GM21717 (cell line): Measurements from ENCODE around the gene CAMSAP2.

Source experiments
- ATAC-seq: cut with Tn5 transposase; IDR thresholded peaks from one replicate; pipeline ENCODE4 v1.9.1; 2021; ENCODE audit warnings: mild to moderate bottlenecking, moderate library complexity; ENCODE audit not compliant: unreplicated experiment

CAMSAP2 gene

DNA sequence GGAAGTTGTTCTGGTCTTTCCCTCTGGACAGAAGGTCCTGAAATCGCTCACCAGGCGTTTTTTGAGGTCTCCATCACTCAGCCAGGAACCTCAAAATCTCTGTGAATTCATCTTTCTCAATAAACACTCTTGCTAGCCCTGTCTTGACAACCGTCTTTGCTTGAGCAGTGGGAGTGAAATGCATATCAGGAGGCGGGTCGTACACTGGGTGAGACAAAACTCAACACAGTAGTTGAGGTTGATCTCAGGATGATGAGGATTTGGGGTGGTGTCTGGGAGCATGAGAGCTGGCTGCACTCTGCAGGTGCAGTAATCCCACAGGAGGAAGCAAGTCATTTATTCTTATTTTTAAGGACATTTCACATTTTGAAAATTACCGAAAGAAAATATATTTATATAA, 136.0 kb downstream of the CAMSAP2 start:
- no peak for ATAC-seq

DNA sequence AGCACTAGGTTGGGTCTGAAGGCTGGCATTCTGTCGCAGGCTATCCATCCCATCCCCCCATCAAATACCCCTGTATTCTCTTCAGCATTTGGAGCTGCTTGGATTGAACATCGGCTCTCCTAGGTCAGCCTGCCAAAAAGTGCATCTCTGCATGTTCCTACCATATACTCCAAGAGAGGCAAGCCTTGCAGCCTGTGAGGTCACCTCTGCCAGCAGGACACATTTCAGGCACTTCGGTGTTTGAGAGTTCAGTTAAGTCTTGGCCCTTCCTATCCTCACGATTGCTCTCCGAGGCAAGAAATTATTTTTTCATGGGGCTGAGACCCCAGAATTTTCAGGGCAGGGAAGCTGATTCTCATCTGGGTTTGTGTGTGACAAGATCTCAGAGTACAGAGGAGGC, 136.7 kb downstream of the CAMSAP2 start:
- ATAC-seq, result no peak

DNA sequence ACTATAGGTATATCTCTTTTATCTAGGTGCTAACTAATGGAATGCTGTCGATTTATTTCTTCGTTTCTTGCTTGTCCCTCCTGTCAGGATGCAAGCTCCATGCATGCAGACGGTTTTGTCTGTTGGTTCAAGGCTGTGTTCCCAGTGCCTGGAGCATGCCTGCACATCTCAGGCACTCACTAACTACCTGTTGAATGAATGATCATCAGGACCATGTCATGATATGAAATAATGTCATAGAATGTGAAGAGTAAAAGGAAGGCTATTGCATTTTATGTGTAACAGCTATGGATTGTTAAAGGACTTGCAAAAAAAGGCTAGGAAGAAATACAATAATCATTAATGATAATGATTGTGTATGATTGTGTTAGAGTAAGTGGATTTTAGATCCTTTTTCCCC, 138.3 kb downstream of the CAMSAP2 start:
- ATAC-seq, result no peak

DNA sequence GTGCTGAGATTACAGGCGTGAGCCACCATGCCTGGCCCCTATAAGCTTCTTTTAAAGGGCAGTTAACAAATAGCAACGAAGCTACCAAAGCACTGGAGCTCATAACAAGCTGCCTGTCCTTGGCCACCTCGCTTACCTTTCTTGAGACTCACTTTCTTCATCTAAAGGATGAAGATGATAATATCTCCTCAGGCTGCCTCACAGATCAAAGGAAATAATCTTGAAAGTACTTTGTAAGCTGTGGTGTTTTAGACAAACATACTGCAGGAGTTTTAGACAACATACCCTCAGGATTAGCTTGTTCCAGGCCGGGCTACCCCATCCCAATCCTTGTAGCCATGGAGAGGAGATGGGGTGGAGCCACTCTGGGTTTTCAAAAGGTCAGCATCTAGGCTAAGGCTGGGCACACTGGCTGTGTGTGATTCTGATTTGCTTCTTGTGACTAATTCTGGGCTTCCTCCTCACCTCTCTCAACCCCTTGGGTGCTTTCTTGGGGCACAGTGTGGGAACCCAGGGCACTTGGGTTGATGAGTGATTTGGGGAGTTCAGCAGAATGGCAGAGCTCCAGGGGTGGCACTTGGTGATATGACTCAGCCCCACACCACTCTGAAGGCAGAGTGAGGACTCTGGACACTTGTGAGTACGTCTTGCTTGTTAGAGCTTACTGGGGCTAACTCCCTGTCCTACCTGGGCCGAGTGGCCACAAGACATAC, 139.3 kb downstream of the CAMSAP2 start:
- peak; percentile 54 for ATAC-seq

DNA sequence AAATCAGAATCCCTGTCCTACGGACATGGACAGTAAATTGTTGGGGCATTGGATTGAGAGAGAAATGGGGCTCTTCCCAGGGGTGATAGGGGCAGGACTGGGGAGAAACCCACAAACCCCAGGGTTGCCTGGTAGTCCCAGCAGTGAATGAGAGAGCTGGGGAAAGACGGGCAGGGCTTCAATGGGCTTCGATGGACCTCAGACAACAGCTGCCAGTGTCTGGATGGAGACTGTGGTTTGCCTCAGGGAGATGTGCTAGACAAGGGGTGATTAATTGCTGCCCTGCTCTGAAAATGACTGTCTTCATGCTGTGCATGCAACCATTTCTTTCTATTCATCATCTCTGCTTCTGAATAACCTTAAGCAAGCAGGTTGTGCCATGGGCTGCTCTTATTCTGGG, 141.5 kb downstream of the CAMSAP2 start:
- ATAC-seq, result peak; percentile 79

DNA sequence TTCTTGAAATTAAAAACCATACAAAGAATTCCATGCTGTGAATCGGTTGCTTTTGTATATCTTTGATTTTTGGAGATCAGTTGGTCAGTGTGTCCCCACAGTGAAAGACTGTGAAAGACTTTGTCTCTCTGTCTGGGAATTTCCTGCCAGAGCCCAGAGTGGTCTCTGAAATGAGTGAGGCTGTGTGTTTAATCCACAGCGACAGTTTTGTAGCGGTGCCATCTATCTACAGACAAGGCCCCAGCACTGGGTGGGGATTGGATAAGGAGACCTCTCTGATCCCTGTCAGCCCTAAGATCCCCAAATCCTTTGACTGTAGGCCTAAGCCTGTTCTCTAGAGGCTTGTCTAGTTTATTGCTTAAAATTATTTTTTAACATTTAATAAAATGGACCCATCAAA, 144.4 kb downstream of the CAMSAP2 start:
- no peak for ATAC-seq

DNA sequence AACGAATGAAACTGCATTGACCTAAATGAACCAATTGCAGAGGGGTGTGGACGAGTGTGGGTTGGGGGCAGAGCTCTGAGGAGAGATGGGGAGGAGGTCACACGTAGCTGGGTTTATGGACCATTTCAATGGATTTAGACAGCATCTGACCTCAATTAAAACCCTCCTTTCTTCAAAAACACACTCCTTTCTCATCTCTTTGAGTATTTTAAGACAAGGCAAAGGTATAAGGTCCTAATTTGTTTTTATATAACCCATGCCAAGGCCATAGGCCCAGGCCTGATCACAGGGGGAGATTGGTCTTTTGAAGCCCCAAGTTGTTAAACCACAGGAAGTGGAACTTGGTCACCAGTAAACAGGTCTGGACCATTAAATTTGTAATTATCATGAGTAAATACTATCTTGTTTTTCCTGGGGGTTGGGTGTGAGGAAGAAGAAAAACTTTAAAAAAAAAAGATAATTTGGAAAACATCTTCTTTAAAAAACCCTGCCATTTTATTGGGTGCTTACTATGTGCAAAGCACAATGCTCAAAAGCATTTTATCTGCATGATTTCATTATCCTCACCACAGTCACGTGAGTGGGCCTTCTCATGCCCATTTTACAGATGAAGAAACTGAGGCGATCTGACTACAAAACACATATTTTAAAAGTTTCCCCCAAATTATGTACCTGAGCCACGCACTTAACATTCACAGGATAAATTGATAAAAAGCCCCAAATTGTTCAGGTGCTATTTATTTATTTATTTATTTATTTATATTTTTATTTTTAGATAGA, 147.1 kb downstream of the CAMSAP2 start:
- no peak for ATAC-seq

DNA sequence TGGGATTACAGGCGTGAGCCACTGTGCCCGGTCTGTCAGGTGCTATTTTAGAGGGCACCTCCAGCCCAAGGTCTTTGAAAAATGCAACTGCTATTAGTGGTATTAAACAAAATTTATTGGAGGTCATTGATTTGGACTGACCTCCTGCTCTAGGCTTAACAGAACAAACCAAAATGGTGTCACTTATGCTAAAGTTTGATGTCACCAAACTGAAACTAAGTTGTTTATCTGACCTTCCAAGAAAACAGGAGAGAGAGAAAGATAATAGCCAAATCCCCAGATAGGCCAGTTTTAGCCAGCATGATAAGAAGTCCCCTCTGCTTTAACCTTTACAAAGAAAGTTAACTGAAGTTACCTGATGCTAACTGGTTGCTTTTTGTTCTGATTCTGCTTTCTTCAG, 147.9 kb downstream of the CAMSAP2 start:
- ATAC-seq, result no peak

DNA sequence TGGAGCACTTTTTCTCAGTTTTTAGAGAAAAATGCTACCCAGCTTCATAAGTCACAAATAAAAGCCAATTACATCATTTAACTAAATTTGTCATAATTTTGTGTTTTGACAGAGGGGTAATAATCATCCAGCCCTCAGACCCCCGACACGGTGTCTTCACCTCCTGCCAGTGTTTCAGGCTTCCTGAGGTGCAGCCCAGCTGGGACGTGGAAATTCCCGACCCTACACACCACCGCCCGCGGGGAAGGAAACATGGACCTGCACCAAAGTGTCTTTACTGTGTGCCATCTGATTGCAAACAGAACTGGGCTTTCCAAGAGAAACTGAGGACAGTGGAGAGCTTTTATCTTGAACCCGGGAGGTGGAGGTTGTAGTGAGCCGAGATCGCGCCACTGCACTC, 148.3 kb downstream of the CAMSAP2 start:
- ATAC-seq, result no peak

DNA sequence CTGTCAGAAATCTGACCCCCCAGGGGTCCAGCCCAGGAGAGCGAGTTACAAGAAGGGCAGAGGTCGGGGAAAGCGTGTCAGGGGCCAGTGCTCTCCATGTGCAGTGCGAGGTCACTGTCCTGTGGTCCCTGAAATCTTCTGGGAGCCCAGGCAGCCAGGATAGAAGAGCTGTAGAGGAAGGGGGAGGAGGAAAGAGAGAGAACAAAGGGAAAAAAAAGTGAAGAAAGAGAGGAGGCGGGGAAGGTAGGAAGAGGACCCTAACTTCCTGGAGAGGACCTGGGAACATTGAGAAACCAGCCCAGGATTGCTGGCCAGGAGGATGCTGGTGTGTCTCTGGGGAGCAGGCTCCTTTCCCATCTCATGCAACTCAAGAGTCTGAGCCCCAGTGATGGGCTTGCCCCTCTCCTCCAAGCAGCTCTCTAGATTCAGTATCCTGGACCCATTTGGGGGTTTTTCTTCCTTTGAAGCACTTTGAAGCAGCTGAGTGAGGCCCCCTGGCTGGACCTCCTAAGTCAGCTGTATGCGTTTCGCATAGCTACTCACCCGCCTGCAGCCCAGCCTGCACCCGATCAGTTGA, 149.2 kb downstream of the CAMSAP2 start:
- no peak for ATAC-seq

DNA sequence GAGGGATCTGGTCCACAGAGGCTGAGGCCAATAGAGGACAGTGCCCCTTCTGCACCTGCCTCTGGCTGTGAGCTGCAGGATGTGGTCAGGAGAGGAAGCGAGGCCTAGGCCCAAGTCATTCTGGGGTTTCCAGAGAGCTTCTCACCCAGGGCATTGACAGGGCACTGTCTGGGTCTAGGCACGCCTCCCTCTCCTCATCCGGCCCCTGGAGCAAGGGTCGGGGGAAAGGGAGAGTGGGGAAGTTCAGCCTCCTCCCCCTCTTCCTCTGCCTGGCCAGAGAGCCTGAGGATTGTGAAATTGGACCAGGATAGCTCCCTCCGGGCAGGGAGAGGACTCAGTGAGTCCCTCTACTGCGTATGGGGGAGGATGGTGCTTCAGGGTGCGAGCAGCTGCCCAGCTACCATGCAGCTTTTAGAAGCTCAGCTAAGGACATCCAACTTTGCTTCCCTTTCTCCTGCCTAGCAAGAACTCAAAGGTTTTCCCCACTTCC, 149.7 kb downstream of the CAMSAP2 start:
- ATAC-seq, result peak; percentile 93

DNA sequence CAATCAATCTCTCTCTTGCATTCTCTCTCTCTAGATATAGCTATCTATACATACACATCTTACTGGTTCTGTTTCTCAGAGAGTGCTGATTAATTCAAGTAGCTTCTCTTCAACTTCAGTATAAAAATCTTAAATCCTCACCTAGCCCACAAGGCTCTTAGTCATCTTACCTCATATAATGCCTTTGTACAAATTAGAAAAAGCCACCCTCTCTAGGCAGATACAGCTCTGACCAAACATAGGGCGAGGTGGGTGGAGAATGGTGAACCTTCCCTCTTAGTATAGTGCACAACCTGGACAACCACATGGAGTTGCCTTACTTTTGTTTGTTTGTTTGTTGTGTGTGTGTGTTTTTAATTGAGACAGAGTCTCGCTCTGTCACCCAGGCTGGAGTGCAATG, 150.9 kb downstream of the CAMSAP2 start:
- ATAC-seq, result no peak

DNA sequence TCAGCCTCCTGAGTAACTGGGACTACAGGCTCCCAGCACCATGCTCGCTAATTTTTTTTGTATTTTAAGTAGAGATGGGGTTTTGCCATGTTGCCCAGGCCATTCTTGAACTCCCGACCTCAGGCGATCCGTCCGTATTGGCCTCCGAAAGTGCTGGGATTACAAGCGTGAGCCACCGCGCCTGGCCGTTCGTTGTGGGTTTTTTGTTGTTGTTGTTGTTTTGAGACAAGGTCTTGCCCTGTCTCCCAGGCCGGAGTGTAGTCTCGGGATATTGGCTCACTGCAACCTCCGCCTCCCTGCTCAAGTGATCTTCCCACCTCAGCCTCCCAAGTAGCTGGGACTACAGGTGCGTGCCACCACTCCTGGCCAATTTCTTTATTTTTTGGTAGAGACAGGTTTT, 151.3 kb downstream of the CAMSAP2 start:
- no peak for ATAC-seq

DNA sequence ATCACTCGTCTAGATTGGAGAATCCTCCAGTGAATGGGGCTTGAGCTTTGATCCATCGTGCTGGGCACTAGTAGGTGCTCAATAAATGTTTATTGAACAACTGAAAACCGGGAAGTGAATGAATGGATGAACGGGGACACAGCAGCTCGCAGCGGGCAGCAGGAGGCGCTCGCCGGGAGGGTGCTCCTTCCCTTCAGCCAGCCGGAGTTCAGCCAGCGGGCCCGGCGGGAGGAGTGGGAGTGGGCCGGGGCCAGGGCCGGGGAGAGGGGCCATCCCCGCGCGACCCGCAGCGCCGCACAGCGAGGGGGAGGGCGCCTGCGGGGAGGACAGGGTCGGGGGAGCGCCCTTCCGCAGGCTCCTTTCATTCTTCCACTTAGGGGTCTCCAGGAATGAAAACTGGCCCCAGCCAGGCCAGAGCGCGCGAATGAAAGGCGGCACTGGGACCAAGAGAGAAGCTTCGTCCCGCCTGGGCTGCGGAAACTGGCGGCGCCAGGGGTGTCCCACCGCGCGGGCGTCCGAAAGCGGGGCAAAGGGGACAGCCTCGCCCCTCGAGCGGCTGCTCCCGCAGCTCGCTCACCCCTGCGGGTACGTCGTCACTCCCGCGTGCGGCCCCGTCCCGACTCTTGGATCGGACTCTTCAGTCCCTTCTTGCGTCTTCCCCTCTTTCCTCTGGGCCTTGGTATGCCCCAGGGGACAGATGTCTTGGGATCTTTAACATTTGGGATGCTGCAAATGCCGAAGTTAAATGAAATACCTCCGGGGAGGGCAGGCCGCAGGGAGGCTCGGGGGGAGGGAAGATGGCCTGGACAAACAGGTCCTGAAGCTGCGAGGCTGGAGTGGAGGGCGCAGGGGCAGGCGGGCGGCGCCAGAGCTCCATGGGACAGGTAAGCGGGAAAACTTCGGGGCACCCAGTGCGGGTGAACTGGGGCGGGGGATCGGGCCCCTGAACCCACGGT, 152.4 kb downstream of the CAMSAP2 start:
- peak; percentile 37 for ATAC-seq

DNA sequence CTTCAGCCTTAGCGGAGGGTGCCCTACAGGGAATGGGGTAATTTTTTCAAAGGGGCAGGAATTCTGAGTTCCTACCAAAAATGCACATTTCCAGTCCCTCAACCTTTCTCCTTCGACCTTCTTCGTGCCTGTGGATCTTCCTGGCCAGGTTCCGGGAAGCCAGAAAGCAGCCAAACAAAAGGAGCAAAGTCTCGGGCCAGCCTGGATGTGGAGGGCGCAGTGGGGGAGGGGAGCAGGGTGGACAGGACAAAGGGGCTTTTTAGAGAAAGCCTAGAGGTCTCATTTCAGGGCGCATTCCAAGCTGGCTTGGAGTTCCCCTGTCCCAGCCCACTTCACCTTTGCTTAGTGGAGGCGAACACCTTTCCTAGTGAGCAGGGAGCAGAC, 153.1 kb downstream of the CAMSAP2 start:
- no peak for ATAC-seq

DNA sequence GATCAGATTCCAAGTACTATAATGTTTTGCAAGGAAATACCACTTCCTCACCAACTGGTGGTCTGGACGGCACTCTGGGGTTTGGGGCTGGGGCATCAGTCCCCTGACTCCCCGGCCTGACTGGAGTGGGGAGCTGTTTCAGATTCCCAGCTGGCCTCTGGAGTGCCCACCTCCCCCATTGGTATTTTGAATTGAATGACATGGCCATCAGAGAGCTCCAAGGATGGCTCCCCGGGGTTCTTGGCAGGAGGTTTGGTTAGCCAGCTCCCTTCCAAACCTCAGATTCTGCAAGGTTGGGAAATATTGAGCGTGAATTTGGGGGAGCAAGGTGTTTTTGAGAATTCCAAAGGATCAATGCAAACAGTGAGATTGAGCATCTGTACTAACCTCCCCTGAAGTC, 153.9 kb downstream of the CAMSAP2 start:
- ATAC-seq, result no peak

DNA sequence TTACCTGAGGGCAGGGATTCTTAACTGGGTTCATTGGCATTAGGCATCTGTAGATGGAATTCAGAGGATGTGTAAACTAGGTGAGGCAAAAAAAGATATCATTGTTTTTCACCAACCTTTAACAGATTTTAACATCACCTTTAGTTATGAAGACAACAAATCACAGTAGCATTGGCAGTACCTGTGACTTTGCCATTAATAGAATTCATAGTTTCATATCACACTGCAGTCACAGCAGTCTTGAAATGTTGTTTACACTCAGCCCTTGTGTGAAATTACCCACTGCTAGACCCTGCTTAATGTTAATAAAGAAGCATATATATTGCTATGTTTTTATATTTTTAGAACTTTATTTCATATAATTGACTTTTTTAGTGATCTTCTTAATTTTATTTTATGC, 154.3 kb downstream of the CAMSAP2 start:
- no peak for ATAC-seq

DNA sequence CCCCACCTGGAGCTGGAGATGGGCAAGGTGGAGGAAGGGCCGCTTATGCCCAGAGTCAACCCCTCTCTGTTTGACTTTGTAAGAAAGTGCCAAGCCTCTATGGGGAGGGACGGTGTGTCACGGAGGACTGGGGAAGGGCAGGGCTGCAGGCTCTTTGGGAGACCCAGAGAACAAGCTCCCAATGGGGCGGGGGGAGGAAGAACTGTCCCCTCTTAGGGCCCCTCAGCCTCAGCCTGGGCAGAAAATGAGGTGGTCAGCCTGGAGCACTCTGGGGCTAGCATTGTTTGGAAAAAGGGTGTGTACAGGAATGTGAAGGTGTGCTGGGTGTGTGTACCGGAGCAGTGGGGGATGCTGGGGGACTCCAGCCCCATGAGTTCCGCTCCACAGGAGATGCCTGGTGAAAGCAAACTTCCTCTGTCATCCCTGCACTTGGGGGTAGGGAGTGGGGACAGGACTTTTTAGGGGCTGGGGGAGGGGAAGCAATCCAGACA, 154.8 kb downstream of the CAMSAP2 start:
- ATAC-seq, result no peak

DNA sequence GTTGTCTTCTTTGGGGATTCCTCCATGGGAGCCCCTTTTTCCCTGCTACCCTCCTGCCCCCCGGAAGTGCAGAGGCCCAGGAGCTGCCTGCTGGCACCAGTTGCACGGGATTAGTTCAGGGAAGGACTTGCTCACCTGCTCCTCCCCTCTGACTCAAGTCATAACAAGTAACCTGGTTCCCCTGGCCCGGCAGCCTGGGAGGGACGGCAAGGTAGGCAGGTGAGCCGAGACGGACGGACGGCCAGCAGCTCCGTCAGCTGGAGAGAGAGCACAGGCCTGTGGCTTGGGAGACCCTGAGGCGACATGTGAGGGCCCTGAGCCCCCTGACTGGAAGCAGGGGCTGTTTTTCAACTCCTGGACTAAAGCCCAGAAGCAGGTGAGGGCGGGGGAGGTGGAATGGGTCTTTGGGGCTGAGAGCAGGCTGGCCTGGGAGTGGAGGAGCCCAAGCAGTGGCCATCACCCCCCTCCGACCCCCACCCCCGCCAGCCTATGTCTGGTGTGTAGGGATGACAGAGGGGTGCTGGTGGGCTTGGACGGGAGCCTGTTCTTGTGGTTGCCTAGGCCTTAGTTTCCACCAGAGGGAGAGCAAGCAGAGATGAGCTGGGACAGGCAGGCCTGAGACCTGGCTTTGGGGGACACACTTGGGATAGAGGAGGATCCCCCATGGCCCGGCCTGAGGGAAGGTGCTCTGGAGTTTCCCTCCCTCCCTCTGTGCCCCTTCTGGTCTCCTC, 156.2 kb downstream of the CAMSAP2 start, which contains the start of gene INAVA:
Gene INAVA, plus strand, starts transcription at position 189 of the 731 bp plus-strand sequence. CDS start 3,501 bp downstream, outside the sequence.
- ATAC-seq, result no peak

DNA sequence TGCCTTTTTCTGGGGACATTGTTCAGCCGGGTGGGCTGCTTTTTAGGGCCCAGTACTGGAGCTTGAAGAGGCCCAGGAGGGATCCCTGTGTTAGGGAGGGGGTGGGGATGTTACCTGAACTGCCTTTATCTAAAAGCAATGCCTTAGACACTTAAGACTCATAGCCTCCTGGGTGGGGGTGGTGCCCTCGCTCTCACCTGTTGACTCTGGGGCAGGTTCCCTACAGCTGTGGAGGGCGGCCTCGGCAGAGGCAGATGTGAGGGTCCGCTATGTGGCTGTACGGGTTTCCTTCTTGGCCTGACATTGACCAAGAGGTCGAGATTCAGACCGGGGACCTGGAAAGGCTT, 156.7 kb downstream of the CAMSAP2 start:
- ATAC-seq, result no peak
